GM18526 (cell line): ENCODE measurements around the gene PDX1.

Source experiments
- POLR2A ChIP-seq: IDR thresholded peaks from 3 replicates; pipeline ENCODE4 v1.6.1; 2011; ENCODE audit not compliant: insufficient read length; ENCODE audit errors: extremely low read depth

Gene PDX1

DNA sequence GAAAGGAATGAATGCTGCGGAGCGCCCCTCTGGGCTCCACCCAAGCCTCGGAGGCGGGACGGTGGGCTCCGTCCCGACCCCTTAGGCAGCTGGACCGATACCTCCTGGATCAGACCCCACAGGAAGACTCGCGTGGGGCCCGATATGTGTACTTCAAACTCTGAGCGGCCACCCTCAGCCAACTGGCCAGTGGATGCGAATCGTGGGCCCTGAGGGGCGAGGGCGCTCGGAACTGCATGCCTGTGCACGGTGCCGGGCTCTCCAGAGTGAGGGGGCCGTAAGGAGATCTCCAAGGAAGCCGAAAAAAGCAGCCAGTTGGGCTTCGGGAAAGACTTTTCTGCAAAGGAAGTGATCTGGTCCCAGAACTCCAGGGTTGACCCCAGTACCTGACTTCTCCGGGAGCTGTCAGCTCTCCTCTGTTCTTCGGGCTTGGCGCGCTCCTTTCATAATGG, 8.6 kb downstream of the PDX1 start:
- no peak for TF ChIP-seq POLR2A

DNA sequence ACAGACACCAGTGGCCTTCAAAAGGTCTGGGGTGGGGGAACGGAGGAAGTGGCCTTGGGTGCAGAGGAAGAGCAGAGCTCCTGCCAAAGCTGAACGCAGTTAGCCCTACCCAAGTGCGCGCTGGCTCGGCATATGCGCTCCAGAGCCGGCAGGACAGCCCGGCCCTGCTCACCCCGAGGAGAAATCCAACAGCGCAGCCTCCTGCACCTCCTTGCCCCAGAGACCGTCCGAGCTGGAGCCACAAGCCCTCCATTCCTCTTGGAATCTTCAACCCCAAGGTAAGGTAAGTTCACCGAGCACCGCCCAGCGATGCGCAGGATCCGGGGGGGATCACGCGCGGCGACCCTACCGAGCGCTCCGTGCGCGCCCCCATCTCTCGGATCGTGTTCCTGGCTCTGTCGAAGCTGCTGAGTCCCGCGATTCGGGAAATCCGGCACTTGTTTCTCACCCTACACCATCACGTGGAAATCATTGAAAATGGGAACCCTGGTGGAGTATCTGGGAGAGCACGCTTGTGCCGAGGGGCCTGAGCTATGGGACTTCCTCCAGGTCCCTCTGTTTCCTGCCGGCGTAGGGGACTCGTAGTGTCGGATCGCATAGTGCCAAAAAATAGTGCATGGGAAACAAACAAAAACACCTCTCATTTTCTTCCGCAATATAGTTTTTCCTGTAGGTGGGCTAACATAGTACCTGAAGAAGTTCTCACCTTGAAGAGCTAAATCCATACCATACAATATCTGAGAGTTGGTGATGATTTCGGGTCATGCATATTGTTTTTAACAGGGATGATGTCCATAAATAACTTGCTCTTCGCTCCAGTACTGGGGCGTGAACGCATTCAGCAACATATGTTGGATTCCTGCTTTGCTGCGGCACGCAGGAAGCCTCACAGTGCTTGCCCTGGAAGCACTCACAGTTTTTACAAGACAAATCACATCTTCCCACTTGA, 9.3 kb downstream of the PDX1 start:
- TF ChIP-seq POLR2A = no peak

DNA sequence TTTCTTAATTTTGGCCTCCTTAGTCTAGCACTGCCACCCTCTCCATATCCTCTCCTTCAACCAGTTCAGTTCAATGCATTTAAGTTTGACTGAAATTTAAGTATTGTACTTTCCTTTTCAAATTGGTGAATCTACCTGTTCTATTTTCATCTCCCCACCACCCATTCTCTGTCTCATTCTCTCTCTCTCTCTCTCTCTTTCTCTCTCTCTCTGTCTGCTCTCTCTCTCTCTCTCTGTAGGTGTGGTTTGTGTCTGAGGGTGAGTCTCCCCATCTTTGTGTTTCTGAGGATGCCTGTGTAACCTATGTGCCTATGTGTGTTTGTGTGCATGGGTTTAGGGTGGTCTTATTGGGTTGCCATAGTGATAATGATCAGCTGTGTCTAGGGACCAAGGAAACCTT, 10.1 kb downstream of the PDX1 start:
- no peak for TF ChIP-seq POLR2A

DNA sequence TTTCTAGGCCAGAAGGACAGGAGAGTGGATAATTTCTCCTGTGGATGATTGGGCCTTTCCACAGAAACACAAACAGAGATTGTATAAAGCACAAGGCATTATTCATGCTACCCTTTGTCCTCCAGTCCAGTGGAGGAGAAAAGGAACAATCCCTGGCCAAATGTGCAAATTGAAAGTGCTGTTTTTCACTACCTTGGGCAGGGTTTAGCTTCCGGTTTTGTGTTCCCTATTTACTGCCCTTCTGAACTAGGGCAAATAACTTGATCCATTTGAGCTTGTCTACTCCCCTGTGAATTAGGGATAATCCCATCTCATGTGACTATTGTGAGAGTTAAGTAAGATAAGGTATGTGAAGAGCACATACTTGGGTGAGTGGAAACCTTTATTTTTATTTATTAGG, 13.3 kb downstream of the PDX1 start:
- no peak for TF ChIP-seq POLR2A

DNA sequence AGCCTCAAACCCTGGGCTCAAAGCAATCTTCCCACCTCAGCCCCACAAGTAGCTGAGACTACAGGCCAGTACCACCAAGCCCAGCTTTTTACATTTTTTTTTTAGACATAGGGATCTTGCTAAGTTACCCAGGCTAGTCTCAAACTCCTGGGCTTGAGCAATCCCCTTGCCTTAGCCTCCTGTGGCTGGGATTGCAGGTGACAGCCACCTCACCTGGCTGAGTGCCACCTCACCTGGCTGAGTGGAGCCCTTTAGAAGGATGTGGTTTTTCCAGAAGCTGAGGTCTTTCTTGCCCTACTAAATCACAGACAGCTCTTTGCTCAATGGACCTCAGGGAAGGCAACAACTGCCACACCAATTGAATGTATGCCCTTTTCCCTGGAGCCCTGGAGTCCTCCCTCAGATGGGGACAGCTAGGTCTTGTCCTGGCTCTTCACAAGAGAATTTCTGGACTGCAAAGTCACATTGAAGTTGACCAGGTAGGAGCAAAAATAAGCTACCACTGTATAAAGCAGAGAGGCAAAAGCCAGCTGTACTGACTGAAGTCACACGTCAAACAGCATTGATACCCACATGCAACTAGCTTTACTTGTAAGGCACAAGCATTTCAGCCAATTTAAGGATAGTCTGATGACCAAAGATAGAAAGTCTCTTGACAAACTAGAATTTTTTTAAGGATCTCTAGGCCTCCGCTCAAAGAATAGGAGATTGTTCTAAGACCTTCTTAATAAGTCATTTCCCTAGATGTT, 14.0 kb downstream of the PDX1 start:
- no peak for TF ChIP-seq POLR2A

DNA sequence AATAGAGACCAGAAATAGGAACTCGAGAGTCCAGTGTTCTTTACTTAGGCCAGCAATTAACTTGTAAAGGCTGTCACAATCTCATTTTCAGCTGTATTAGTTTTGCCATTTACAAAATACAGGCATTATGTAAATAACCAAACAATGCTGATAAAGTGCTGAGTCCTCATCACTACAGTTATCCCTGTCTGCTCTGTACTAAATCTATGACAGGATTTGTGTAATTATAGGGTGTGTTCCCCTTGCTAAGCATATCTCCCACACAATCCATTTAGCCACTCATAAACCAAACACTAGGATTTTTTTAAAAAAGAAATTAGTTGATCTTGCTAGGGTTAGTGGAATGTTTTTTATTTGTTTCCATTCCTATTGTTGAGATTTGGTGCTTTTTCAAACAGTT, 23.2 kb downstream of the PDX1 start:
- no peak for TF ChIP-seq POLR2A

DNA sequence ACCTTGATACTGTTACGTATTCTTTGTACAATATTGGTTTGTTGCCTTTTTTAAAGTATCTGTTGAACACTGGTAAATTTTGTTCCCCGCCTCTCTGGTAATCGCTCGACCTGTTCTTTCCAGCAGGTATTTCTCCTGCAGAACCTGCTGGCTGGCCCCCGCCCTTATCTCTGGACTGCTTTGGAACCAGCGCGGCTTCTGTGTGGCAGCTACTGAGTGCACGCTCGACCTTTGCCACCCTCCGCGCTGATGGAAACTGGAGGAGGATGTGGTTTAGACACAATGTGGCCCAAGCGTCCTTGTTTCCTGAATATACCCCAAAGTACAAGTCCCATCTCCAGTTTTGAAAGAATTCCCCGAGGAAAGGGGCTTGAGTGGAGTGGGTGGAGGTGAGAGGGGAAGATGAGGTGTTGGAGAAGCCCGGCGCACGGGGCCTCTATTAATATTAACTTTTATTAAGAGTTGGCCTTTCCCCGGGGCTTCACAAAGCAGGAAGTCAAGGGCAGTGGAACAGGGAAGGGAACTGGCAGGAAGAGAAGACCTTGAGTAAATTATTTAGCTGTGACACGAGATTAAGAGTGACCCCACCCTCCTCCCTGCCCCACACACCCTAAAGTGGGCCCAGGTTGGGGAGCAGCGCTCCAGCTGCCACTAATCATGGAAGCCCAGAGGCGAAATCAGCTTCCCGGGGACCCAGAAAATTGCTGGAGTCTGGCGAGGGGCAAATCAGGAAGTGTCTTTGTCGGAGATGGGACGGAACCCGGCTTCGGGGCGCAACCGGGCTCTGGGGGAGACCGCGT, 33.3 kb downstream of the PDX1 start:
- TF ChIP-seq POLR2A = no peak

DNA sequence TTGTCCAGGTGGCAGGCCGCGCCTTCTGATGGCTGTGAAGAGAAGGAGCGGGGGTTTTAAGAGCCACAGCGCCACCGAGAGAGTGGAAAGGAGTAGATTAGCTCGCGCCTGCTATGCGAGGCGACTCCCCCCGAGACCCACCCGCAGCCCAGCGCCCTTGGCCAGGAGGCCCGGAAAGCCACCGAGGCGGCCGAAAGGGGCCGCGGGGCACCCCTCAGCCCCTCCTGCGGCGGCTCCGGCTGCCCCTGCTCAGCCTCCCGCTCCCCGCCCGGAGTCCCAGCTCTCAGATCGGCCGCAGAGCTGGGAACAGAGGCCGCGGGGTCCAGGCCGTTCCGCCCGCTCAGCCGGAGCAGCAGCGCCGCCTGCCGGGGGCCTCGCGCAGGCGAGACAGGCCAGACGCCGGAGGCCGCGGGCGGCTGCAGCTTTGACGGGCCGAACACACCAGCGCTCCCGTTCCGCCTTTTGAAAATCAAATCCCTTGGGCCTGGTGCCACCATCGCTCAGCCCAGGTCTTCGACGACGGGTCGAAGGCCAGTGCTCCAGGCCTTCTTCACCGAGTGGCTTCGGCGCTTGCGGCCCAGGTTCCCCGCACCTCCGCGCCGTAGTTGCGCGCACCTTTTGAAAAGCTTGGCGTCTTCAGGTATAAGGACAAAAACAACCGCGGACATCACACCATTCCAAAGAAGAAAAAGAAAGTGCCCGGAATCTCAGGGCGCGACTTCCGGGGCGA, 34.0 kb downstream of the PDX1 start:
- TF ChIP-seq POLR2A = no peak

DNA sequence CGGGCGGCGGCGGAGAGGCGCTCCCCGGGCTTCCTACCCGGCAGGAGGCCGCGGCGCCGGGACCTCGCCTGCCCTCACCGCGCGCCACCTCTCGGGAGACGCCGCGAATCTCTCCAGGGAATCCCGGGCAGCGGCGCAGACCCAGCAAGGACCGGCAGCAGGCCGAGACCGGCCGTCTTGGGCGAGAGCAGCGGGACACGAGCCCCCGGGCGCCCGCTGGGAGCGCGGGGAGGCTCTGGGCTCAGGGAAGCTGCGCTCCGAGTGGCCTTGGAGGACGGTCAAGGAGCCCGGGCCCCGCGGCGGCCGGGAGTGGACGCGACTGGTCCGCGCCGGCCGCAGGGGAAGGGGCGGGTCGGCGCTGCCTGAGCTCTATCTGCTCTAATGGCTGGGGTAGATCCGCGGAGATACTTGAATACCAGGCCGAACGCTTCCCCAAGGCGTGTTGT, 34.6 kb downstream of the PDX1 start:
- TF ChIP-seq POLR2A = no peak

DNA sequence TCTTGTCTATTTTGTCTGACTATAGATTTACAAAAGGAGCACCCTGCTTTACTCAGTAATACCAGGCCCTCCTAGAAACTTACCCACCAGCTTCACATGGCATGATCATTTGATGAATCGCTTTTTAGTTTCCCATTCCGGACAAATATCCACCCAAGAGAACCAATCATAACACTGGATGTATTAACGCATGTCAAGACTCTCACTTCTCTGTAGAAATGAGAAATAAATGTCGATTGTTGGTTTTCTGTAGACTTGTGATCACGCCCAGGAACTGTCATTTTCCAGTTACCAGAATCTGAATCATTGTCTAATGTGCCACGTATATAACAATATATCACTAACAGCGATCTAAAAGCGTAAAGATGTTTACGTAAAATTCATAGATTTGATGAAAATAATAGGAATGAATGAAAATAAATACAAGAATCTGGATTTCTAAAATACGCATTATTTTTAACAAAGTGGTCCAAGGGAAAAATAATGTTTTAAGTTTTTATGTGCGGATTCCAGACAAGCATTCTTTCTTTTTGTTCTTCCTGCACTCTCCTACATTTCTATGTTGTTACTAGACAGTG, 35.3 kb downstream of the PDX1 start:
- no peak for TF ChIP-seq POLR2A

DNA sequence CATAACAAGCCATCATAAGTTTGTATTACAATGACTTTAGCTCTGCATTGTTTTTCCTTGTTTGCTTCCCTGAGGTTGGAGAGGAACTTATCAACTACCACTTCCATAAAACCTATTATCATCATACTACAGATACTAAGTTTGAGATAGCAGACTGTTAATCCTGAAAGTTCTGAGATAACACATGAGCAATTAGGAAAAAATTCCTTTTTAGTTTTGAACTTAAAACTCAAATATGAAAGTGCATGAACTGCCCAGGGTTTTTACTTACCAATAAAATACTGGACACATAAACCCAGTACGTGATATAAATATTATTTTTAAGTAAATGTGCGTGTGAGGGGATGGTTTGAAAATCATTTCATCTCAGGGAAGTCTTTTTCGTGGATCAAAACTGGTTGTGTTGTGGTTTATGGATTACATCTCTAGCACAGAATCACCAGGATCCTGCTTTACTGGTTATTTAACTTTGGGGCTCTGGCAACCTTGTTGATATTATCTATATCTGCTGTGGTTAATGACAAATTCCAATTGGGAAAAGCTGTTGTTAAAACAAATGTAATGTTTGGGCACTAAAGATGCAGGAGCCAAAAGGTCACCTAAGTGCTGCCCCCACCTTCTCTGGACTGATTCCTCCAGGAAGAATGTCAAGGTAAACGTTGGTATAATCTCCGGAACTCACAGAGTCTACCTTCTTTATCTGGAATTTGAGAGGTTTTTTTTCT, 36.9 kb downstream of the PDX1 start:
- no peak for TF ChIP-seq POLR2A

DNA sequence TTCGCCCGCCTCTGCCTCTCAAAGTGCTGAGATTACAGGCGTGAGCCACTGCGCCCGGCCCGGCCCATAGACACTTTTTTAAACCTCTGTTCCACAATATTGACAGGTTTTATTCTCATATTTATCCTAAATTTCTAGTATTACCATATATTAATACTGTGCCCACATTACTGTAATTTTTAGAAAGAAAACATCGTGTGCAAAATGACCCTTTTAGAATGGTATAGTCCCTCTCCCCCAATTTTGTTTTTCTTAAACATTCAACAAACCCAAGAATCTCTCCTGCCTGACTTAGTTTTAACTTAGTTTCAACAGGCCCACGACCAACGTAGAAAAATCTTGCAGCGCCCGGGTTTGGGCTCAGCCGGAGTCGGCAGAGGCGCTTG, 40.2 kb downstream of the PDX1 start:
- no peak for TF ChIP-seq POLR2A

DNA sequence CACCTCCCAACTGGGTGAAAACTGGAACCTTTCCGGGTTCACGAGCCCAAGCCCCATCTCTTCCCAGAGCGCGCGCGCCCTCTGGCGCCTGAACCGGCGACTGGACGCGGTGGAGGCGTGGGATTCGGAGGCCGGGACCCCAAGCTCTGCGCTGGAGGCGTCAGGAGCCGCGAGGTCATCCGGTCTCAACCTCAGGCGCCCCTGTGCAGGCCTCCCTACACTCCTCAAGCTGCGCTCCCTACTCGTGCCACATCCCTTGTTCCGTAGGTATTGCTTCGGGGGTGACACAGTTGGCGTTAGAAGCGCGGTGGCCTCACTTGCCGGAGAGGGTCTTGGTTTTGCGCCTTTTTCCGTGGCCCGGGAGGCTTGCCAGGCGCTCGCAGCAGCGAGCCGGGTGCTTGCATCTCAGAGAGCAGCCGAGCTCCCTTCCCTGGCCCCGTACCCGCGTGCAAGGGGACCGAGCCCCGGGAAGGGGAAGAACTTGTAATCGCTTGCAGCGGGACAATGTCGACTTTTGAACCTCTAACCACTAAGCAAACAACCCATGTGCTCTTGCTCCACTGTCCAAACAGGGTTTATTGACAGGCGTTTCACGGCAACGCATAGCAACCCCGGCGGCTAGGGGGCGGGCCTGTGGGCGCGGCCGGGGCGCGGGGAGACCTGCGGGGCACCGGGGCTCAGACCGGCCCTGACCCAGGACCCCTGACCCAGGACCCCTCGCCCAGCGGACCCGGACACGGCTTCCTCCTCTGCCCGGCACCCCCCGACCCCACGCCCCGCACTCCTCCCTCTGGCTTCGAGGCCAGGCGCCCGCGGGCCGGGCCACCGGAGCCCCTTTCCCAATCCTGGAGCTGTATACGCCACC, 40.8 kb downstream of the PDX1 start:
- TF ChIP-seq POLR2A = no peak
